GM18868 (cell line): Measurements from ENCODE around the gene ASB7.
"Not testable (repeated sequence)": the region's sequence is repeated elsewhere in the genome, so short reads cannot be mapped to it uniquely, and the experiment has no call there.

Source experiments
- ATAC-seq: cut with Tn5 transposase; IDR thresholded peaks from one replicate; pipeline ENCODE4 v1.9.1; 2021; ENCODE audit warnings: mild to moderate bottlenecking, moderate library complexity; ENCODE audit not compliant: unreplicated experiment

The ASB7 gene, protein sequence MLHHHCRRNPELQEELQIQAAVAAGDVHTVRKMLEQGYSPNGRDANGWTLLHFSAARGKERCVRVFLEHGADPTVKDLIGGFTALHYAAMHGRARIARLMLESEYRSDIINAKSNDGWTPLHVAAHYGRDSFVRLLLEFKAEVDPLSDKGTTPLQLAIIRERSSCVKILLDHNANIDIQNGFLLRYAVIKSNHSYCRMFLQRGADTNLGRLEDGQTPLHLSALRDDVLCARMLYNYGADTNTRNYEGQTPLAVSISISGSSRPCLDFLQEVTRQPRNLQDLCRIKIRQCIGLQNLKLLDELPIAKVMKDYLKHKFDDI

GRCh38 chr15:100602064-100602822, at the start of gene ASB7, which contains the start of gene LINS1:
ASB7 (plus strand) TSS chr15:100602589; CDS start chr15:100612217, 9,628 bp downstream.
LINS1 (minus strand) TSS chr15:100602184; CDS start chr15:100580842, 21,342 bp downstream.
- ATAC-seq, result peak; percentile 84

- ATAC-seq, result no peak
Observed at GRCh38 chr15:100553468-100553867, 48.9 kb upstream of the ASB7 start.

- no peak for ATAC-seq
Observed at GRCh38 chr15:100558771-100559254, 43.6 kb upstream of the ASB7 start.

- no peak for ATAC-seq
Observed at GRCh38 chr15:100559330-100559729, 43.1 kb upstream of the ASB7 start.

DNA sequence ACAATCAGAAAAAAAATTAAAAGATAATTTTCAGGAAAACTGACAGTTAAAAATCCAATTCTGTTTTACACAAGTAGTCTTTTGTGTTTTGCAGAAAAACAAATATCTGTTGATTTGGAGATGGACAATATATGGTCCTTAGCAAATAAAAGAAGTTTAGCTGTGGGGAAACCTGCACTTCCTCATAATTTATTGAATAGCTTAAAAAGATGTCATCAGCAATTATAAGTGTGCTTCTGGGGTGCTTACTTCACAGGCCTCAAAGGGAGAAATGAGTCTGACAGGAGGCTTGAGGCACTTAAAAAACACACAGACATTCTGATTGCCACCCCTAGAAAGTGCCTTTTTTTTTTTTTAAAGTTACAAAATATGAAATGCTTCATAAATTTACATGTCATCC, 42.1 kb upstream of the ASB7 start:
- ATAC-seq, result no peak

- no peak for ATAC-seq
Observed at GRCh38 chr15:100565591-100565990, 36.8 kb upstream of the ASB7 start.

DNA sequence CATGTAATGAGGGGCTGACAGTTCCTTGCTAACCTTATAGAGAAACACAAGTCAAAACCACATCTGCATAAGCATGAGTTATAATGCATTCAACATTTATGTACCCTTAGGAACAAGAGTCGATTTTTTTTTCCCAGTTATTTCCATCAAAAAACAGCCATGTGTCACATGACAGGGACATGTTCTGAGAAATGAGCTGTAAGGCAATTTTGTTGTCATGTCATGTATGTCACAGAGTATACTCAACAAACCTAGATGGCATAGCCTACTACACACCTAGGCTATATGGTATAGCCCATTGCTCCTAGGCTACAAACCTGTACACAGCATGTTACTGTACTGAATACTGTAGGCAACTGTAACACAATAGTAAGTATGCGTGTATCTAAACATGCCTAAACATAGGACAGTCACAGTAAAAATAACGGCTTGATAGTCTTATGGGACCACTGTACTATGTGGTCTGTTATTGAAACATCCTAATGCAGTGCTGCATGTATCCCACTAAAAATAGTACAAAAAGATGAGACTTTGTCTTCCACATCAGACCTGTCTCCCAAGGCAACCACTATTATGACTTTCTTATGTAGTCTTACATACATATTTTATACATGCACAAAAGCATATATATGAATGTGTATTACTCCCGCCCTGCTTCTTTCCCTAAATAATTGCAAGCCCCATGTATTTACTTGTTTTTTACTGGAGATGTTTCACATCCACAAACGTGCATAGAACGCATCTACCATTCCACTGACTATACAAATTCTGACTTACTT, 35.4 kb upstream of the ASB7 start:
- ATAC-seq, result no peak

DNA sequence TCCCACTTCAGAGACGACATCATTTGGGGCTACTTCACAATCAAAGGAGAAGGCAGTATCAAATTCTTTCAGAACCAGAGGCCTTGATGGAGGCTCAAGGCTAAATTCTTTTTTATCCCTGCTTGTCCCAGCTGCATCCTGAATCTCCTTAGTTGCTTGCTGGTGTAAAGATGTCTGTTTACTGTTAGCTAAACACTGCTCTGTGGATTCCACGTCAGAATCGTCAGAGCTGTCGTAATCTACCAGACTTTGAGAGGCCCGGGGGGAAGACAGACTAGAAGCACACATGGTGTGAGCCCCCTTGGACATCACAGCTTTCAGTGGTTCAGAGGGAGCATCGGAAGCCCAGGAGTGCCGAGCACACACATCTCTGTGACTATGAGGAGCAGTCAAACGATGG, 33.0 kb upstream of the ASB7 start:
- ATAC-seq, result no peak

DNA sequence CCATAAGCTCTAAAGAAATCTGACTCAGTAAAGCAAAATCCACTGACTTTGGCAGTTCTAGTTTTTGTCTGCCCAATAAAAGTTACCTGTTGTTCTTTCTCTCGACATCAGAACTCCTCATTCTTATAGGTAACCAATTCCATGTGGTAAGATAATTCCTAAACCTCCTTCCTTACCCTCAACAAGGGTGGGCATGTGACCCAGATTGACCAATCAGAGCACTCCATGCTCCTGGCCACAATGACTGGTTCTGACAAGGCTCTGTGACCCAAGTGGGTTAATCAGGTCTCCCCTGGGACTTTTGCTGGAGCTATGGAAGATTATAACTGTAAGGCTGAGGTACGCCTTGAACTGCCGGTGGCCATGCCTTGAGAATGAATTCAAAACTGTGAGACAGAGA, 32.1 kb upstream of the ASB7 start:
- peak; percentile 28 for ATAC-seq

DNA sequence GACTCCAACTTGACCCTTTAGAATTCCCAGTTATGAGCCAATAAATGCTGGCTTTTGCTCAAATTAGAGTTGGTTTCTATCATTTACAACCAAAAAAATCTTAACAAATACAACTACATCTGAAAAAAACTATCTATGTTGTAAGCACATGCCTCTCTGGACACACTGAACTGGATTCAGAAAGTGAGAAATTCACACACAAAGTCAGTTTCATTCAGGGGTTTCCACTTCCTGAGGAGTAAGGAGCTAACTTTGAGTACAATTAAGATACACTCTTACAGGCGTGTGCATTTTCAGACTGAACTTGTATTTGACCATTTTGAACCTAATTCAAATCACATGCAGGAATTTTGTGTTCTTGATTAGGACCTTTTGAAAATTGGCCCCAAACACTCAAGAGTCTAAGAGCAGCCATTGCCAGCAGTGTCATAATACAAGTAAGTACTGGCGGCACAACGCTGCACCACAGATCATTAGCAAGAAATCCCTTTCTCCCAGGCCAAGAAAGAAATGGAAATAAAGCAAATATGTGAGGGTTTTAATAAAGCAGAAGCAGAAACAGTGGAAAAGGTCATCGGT, 31.6 kb upstream of the ASB7 start:
- ATAC-seq, result peak; percentile 85

GRCh38 chr15:100571592-100572167, 30.7 kb upstream of the ASB7 start:
- ATAC-seq, result no peak

DNA sequence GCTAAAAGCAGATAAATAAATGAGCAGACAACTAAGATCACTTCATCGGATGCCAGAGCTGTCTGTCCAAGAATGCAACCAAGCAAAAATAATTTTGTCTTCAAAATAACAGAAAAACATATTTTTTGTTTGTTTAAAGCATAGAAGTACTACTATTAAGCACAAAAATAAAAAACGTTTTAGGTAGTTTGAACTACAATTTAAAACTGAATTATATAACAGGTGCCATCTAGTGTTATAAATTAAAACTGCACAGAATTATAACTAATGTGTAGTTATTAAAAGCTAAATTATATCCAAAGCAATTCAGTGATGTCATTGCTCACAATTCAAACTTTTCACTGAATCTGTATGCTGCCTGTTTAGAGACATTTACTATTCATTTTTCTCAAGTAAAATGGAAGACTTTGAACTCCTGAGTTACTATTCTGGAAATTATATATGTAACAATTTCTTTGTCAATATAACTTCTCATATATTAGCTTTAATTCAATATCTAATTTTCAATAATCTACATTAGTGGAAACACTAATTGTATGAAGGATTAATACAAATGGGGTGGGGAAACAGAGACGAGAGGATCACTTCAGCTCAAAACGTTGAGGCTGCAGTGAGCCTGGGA, 29.9 kb upstream of the ASB7 start:
- no peak for ATAC-seq

- ATAC-seq, result no peak
Observed at GRCh38 chr15:100573526-100573925, 28.9 kb upstream of the ASB7 start.

GRCh38 chr15:100580414-100580813, 22.0 kb upstream of the ASB7 start:
- no peak for ATAC-seq

DNA sequence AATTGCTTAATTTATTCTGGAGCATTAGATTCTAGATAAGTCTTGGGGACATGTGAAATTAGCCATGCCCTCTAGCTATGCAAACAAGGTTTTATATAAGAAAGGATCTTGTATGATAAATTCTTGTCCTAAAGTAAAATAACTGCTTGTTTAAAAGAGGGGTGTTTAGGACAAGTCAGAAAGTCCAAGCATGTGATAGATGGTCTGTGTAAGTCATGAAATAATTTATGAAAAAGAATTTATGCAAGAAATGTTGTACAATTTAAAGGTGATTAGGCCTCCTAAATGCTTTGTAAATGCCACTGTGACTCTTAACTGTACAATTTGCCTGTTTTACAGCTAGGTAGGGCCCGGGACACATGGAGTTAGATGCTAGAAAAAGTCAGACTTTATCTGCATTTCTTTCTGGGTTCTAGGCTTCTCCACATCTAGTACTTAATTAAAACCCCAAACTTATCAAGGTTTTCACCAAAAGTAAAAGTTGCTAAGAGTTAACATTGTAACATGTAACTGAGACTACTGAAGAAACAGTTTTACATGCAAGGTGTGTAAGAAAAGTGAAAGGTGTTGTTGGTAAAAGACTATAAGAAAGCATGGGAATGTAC, 13.6 kb upstream of the ASB7 start:
- no peak for ATAC-seq

DNA sequence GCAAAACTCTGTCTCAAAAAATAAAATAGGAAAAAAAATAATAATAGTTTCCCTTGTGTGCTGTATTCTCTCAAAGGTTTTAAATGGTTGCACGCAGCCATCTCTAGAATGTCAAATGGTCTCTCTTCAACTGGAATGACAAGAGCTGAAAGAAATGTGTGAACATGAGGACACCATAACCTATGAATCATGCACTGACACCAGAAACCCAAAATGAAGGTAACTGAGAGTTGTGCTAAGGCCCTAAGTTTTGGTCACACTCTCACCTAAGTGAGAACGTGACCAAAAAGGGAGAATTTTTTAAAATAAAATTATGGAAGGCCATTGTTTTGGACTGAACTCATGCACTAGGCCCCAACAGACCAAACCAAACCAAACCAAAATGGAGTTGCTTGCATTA, 11.2 kb upstream of the ASB7 start:
- not testable (repeated sequence) for ATAC-seq

DNA sequence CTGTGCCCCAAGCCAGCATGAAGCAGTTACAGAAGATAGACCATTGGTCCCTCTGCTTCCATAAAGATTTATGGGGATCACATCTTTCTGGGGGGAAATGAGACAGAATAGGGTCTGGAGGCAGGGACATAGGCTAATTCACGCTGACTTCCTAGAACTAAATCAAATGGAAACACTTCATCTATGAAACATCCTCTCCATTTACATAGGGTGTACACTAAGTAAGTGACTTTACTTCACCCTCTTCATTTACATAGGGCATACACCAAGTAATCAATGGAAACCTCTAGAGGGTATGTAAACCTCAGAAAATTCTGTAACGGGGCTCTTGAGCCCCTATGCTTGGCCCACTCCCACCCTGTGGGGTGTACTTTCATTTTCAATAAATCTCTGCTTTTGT, 10.6 kb upstream of the ASB7 start:
- no peak for ATAC-seq

GRCh38 chr15:100592898-100593297, 9.5 kb upstream of the ASB7 start:
- no peak for ATAC-seq

- ATAC-seq, result no peak
Observed at GRCh38 chr15:100593431-100593830, 9.0 kb upstream of the ASB7 start.

DNA sequence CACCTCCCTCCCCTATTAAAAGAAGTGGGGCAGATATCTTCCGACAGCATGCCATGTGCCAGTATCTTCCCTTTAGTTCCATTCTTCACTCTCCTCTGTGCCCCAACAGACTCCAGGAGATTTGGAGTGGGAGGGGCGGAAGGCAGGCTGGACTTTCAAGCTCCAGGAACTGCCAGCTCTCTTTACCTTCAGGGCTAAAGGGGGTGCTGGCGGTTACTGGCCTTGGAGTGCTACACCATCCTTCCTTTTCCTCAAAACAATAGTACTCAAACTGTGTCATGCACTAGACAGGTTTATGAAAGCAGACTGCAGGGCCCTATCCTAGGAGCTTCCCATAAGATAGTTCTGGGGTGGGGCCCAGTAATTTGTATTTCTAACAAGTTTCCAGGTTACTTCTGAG, 6.4 kb upstream of the ASB7 start:
- ATAC-seq, result no peak
